T-helper 1 cell treated with Interleukin-12 subunit alpha and Interleukin-12 subunit beta and Interleukin-4 antibody, amounts not matched to agents 30 μg/mL and 1 μg/mL, for 36 hours (primary cell): ENCODE measurements around the gene SEC61B.
"Not testable (repeated sequence)": the region's sequence is repeated elsewhere in the genome, so short reads cannot be mapped to it uniquely, and the experiment has no call there.

ENCODE experiments used
- H3K27ac Mint-ChIP-seq: one replicate; pipeline ENCODE4 v1.8.0; 2021; ENCODE audit warnings: mild to moderate bottlenecking, mixed read lengths
- H3K27me3 Mint-ChIP-seq: one replicate; pipeline ENCODE4 v1.8.0; 2021; ENCODE audit warnings: low read depth, mixed read lengths
- H3K36me3 Mint-ChIP-seq: one replicate; pipeline ENCODE4 v1.8.0; 2021; ENCODE audit warnings: low read depth, mixed read lengths
- H3K4me1 Mint-ChIP-seq: one replicate; pipeline ENCODE4 v1.8.0; 2021; ENCODE audit warnings: low read depth, mixed read lengths
- H3K4me3 Mint-ChIP-seq: one replicate; pipeline ENCODE4 v1.8.0; 2021; ENCODE audit warnings: mild to moderate bottlenecking, moderate library complexity, mixed read lengths
- H3K9me3 Mint-ChIP-seq: one replicate; pipeline ENCODE4 v1.8.0; 2021; ENCODE audit warnings: mixed read lengths

SEC61B gene

DNA sequence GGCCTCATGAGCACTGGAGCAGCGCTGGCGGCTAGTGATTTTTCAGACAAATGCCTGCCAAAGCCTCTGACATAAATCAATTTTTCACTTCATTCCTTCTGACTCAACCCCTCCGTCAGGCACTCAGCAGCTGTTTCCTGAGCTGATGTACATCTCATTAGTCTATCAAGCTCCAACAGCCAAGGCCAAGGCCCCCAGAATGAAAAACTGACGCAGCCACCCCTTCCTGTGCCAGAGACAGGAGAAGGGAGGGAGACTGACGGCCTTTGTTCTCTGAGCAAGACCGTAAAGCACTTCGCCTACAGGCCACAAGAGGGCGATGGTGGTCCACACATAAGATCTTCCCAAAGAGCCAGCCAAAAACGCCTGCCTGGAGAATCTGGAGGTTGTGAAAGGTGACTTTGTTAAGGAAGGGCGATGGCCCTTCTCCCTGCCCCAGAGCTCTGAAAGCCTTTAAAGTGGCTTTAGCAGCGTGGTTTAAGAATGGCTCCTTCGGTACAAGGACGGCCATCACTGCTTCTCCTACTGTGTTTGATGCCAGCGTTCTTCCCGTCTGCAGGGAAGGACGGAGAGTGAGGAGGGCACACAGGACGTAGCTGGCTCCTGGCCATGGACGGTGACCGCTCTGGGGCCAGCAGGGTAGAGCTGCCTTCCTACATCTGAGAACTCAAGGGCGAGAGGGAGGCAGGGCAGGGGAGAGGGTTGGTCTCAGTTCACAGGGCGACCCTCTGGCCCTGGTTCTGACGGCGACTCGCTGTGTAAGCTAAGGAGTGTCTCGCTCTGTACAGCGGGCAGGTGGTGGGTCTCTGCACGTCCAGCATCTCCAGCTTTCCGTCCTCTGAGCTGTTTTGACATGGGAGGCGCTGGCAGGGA, 37.4 kb upstream of the SEC61B start:
- Mint-ChIP-seq H3K4me1 (peaks cover 46% of the 10 kb centered on the region), H3K9me3 (no peaks in the 10 kb centered on the region), H3K36me3 (peaks cover 1% of the 10 kb centered on the region), H3K27me3 (peaks cover 15% of the 10 kb centered on the region), H3K4me3 (peak overlapping the region; percentile 20), H3K27ac (no peak overlapping the region)

DNA sequence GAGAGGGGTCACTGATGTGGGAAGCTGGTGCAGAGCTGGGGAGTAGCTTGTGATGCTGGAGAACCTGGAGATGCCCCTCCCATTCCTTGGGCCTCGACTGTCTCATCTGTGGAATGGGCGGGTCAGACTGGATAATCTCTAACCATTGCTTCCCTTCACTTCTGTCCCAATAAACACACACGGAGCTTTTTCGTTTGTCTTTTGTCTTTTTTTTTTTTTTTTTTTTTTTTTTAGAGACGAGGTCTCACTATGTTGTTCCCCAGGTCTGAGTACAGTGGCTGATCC, 36.8 kb upstream of the SEC61B start:
- peaks cover 15% of the 10 kb centered on the region for H3K27me3 Mint-ChIP-seq
- no peaks in the 10 kb centered on the region for H3K9me3 Mint-ChIP-seq
- peaks cover 42% of the 10 kb centered on the region for H3K4me1 Mint-ChIP-seq
- H3K27ac Mint-ChIP-seq, result no peak overlapping the region
- H3K4me3 Mint-ChIP-seq, result no peak overlapping the region
- peaks cover 1% of the 10 kb centered on the region for H3K36me3 Mint-ChIP-seq

DNA sequence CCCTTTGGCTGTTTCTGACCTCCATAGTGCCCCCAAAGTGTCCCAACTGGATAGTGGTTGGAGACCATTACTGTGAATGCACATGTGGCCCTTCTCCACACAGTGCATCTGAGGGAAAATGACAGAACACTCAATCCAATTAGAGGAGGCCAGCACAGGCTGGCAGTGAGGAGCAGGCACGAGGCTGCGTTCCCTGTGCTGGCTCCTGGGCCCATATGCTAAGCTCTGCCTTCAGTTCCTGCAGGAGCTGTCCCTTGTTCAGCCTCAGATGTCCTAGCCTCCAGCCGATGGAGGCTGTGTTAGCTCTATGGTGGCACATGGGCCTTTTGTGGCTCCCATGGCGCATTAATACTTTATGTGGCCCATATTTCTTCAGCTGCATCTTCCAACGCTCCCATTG, 36.1 kb upstream of the SEC61B start:
- H3K27me3 Mint-ChIP-seq, result peaks cover 20% of the 10 kb centered on the region
- no peaks in the 10 kb centered on the region for H3K9me3 Mint-ChIP-seq
- peaks cover 37% of the 10 kb centered on the region for H3K4me1 Mint-ChIP-seq
- no peak overlapping the region for H3K4me3 Mint-ChIP-seq
- H3K27ac Mint-ChIP-seq, result no peak overlapping the region
- H3K36me3 Mint-ChIP-seq, result peaks cover 1% of the 10 kb centered on the region

DNA sequence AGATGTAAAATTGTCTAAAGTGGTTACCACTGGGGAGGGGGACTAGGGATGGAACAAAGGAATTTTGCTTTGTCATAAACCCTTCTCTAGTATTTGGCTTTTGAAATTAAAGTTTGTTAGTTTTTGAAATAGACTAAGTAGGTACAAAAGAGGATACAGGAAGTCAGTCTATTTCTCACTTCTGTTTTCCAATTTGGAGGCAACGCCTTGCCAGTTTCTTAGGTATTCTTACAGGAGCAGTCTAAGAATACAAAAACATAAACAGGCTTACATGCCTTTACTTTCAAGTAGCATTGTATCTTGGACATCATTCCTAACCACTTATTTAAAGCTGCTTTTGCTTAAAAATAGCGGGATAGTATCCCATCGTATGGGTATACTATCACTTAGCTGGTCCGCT, 34.8 kb upstream of the SEC61B start:
- H3K4me3 Mint-ChIP-seq, result no peak overlapping the region
- H3K4me1 Mint-ChIP-seq, result peaks cover 25% of the 10 kb centered on the region

DNA sequence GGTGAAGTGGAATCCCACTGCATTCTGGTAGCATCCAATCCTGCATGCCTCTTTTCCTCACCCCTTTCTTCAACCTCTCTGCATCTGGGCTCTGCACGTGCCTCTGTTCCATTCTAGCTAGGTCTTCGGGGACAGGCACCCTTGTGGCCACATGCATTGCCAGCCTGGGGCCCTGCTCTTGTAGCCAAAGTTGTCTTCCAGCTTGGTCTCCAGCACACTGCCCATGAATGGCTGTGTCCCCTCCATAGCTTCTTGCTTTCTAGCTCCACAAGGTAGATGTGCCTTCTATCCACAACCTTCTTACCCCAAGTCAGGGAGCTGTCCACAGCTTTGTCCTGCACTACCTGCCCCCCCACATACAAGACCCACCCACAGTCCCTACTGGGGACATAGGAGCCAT, 32.9 kb upstream of the SEC61B start:
- Mint-ChIP-seq H3K4me3 (no peak overlapping the region), H3K27me3 (peaks cover 36% of the 10 kb centered on the region), H3K4me1 (peaks cover 24% of the 10 kb centered on the region), H3K27ac (no peak overlapping the region), H3K36me3 (no peaks in the 10 kb centered on the region), H3K9me3 (no peaks in the 10 kb centered on the region)

More for the DNA sequence above, 34.8 kb upstream of the SEC61B start:
- no peak overlapping the region for H3K27ac Mint-ChIP-seq
- peaks cover 32% of the 10 kb centered on the region for H3K27me3 Mint-ChIP-seq
- H3K9me3 Mint-ChIP-seq, result no peaks in the 10 kb centered on the region
- no peaks in the 10 kb centered on the region for H3K36me3 Mint-ChIP-seq

DNA sequence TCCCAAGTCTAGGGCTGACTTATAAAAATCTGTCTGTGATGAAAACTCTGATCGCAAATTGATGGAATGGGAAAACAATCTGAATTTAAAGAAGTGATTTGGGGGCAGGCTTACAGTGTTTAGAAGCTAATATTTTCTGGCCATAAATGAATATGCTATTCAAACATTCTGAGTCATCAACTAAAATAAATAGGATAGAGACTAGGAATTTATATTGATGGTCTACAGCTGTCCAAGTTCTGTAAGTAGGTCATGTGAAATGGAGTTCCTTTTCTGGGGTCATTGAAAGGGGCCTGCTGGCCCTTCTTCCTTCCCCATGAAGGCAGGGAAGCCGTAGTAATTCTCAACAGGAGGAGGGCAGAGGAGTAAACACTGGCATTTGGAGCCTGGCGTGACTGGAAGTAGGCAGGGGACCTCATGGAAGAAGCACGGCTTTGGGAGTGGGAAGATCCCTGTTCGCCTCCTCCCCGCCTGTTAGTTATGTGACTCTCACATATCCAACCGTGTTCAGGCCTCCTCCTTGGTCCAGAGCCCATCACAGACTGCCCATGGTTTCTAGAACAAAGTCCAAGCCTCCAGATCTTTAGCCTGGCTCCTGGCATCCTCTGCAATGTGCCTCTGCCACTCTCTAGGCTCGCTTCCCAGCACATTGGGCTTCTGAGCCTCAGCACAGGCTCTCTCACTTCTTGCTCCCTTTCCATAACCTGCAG, 32.0 kb upstream of the SEC61B start:
- no peaks in the 10 kb centered on the region for H3K9me3 Mint-ChIP-seq
- H3K4me3 Mint-ChIP-seq, result no peak overlapping the region
- H3K27ac Mint-ChIP-seq, result no peak overlapping the region
- peaks cover 18% of the 10 kb centered on the region for H3K4me1 Mint-ChIP-seq
- no peaks in the 10 kb centered on the region for H3K36me3 Mint-ChIP-seq
- peaks cover 39% of the 10 kb centered on the region for H3K27me3 Mint-ChIP-seq

DNA sequence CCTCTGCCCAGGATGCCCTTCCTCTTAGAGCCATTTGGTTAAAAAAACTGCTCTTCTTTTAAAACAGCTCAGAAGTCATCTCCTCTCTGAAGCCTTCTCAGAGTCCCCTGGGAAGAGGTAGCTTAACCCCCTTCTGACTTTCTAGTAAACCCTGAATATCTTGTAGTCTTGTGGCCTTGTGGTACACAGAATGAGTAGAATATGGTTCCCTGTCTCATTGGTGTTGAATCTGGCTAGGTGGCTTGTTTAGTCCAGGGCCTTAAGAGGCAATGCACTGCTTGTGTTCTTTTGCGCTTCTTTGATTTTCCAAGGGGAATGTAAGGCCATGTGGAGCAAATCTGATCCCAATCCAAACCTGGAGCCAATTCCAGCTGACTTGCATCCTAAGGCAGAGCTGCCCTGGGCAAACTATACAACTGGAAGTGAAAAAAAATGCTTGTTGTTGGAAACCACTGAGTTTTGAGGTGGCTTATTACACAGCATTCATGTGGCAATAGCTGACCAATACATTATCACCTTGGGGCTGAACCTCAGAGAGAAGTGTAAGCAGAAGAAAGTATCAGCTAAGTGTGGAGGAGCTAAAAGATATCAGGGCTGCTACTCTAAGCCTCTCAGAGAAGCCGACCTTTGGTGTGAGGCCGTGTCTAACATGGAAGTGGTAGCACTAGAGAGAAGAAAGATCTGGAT, 31.3 kb upstream of the SEC61B start:
- Mint-ChIP-seq H3K9me3 (no peaks in the 10 kb centered on the region), H3K36me3 (no peaks in the 10 kb centered on the region)

DNA sequence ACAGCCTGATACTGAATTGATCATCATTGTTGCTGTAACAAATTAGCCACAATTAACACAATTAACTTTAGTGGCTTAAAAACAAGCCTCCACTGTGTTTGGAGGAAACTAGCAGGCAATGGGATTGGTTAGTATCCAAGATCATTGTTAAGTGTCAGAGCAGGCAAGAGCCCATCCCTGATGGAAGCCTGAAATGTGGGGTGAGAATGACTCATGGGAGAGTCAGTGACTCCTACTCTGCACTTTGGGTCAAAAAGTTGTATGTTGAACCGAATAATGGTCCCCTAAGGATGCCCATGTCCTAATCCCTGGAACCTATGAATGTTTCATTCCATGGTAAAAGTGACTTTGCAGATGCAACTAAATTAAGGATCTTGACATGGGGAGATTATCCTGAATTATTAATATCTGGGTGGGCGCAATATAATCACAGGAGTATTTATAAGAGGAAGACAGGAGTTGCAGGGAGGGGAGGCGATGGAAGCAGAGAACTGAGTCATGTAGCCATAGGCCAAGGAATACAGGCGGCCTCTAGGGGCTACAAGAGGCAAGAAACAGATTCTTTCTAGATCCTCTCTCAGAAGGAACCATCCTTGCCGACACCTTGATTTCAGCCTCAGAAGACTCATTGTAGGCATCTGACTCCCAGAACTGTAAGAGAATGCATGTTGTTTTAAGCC, 29.2 kb upstream of the SEC61B start:
- no peak overlapping the region for H3K4me3 Mint-ChIP-seq

More for the DNA sequence above, 31.3 kb upstream of the SEC61B start:
- Mint-ChIP-seq H3K27ac (no peak overlapping the region), H3K27me3 (peaks cover 39% of the 10 kb centered on the region), H3K4me1 (peaks cover 19% of the 10 kb centered on the region), H3K4me3 (no peak overlapping the region)

DNA sequence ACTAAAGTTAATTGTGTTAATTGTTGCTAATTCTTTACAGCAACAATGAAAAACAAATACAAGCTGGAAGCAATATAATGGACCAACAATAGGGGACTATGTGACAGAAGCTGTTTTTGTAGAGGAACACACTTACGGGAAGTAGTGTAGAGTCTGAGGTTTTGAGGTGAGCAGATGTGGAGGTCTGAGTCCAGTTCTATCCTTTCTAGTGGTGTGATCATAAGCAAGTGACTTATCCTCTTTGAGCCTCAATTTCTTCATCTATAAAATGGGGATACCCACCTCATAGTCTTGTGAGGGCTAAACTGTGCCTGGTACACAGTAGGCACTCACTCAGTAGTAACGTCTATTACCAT, 28.6 kb upstream of the SEC61B start:
- Mint-ChIP-seq H3K27ac (no peak overlapping the region), H3K4me1 (peaks cover 30% of the 10 kb centered on the region), H3K36me3 (no peaks in the 10 kb centered on the region), H3K27me3 (peaks cover 32% of the 10 kb centered on the region), H3K4me3 (no peak overlapping the region), H3K9me3 (no peaks in the 10 kb centered on the region)

More for the DNA sequence above, 29.2 kb upstream of the SEC61B start:
- Mint-ChIP-seq H3K36me3 (no peaks in the 10 kb centered on the region), H3K27ac (peak overlapping the region; percentile 5), H3K27me3 (peaks cover 36% of the 10 kb centered on the region), H3K4me1 (peaks cover 29% of the 10 kb centered on the region), H3K9me3 (no peaks in the 10 kb centered on the region)

DNA sequence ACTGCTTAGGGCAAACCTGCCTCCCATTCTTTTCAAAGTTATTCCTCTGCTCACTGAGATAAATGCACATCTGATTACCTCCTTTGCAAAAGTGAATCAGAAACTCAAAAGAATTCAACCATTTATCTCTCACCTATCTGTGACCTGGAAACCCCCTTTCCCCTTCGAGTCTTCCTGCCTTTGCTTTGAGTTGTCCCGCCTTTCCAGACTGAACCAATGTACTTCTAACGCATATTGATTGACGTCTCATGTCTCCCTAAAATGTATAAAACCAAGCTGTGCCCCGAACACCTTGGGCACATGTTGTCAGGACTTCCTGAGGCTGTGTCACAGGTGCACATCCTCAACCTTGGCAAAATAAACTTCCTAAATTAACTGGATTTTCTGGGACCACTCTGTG, 25.6 kb upstream of the SEC61B start:
- peaks cover 31% of the 10 kb centered on the region for H3K4me1 Mint-ChIP-seq
- not testable (repeated sequence) for H3K27ac Mint-ChIP-seq, H3K9me3 Mint-ChIP-seq, H3K36me3 Mint-ChIP-seq, H3K4me3 Mint-ChIP-seq
- peaks cover 28% of the 10 kb centered on the region for H3K27me3 Mint-ChIP-seq

DNA sequence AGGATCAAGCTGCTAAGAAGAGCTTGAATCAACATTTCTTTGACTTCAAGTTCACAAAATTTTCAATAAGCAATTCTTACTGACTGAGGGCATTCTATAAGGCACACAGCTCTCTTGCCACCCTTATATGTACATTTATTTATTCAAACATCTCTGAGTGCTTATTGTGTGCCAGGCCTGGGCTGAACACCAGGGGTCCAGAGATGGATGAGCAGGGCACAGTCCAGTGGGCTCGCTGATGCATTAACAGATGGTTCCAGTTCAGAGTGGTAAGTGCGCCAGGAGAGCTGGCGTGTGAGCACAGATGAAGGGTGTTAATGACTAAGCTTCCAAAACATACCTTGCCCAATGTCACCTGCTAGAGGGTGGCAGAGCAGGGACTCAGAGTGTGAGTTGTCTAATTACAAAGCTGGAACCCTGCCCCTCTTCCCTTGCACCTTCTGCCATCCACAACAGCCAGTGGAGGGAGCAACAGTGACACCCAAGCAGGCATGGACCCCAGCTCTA, 24.9 kb upstream of the SEC61B start:
- Mint-ChIP-seq H3K36me3 (no peaks in the 10 kb centered on the region), H3K9me3 (no peaks in the 10 kb centered on the region), H3K4me1 (peaks cover 31% of the 10 kb centered on the region), H3K4me3 (no peak overlapping the region), H3K27ac (peak overlapping the region; percentile 7), H3K27me3 (peaks cover 29% of the 10 kb centered on the region)

DNA sequence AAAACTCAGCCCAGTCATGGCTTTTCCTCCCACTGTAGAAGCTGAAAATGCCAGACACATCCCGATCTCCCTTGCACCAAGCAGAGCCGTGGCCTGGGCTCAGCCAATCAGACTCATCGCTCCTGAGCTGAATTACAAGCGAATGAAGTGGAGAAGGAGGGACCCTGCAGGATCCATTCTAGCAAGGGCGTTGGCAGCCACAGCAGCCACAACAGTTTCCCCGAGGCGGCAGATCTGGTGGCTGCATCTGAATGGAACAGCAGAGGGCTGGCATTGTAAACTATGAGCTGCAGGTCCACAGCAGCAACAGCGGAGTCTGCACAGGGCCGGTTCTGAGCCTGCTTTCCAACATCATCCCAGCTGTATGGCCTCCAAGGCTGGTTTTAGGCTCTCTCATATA, 24.1 kb upstream of the SEC61B start:
- no peak overlapping the region for H3K27ac Mint-ChIP-seq
- H3K36me3 Mint-ChIP-seq, result no peaks in the 10 kb centered on the region
- H3K27me3 Mint-ChIP-seq, result peaks cover 27% of the 10 kb centered on the region
- H3K4me3 Mint-ChIP-seq, result no peak overlapping the region
- H3K9me3 Mint-ChIP-seq, result no peaks in the 10 kb centered on the region
- H3K4me1 Mint-ChIP-seq, result peaks cover 28% of the 10 kb centered on the region

DNA sequence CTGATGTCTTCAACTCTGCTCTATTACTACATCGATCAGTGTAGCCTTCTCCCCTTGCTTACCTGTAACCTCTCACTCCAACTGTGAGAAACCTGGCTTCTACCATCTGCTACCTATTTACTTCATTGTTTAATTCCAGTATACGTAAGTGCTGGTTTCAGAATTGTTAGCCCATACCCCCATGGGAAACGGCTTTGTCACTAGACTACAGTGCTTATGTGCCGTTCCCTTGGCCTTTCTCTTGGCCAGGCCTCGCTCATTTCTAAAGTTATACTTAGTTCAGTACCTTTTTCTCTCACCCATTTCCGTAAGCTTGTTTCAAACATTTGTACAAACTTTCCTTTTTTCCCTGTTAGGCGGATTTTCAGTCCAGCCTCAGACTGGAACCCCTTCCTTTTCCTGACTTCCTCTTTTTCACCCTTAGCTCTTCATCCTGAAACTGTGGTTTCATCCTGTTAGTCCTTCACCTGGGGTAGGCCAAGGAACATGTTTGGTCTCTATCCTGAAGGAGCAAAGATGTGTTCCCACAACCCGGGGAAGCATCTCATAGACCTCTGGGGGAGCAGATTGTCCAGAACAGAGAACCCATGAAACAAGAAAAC, 22.0 kb upstream of the SEC61B start:
- Mint-ChIP-seq H3K27me3 (peaks cover 26% of the 10 kb centered on the region), H3K36me3 (no peaks in the 10 kb centered on the region), H3K9me3 (no peaks in the 10 kb centered on the region), H3K4me3 (no peak overlapping the region), H3K4me1 (peaks cover 19% of the 10 kb centered on the region), H3K27ac (no peak overlapping the region)

DNA sequence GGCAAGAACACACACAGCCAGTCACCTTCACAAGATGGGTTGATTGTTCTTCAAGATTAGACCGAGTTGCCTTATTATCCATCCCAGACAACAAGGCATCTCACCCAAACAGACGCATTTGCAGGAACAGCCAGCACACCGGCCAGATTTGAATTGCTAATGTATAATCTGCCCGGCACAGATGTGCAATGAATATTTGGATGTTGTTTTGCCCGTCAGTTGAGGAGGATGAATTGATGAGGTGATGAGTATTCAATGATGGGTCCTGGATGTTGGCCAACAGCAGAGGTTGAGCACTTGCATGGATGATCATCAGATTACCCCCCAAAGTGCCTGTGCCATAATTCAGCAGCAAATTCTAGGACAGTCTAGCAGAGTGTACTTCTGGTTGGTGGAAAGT, 20.5 kb upstream of the SEC61B start:
- H3K36me3 Mint-ChIP-seq, result no peaks in the 10 kb centered on the region
- peaks cover 11% of the 10 kb centered on the region for H3K4me1 Mint-ChIP-seq
- H3K27ac Mint-ChIP-seq, result no peak overlapping the region
- no peaks in the 10 kb centered on the region for H3K9me3 Mint-ChIP-seq
- no peak overlapping the region for H3K4me3 Mint-ChIP-seq
- H3K27me3 Mint-ChIP-seq, result peaks cover 33% of the 10 kb centered on the region
